GM21723 (cell line): ENCODE results near the gene MRPS34.

Experiments
- ATAC-seq: cut with Tn5 transposase; IDR thresholded peaks from one replicate; pipeline ENCODE4 v1.9.1; 2021; ENCODE audit warnings: mild to moderate bottlenecking, moderate library complexity; ENCODE audit not compliant: unreplicated experiment

Gene MRPS34

DNA sequence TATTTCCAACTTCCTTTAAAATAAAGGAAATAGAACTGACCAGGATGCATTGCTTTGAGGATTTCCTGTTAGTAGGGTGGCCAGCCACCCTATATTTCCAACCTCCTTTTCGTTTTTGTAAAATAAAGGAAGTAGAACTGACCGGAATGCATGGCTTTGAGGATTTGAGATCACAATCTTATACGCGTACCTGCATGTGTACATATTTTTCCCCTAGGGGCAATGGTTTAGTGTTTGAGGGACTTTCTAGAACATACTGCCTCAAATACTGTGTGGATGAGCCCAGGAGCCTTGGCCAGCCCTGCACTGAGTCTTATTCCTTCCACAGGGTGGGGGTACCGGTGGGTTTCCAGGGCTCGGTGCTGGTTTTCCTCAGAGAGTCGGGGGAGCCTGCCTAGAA, 41.3 kb downstream of the MRPS34 start:
- no peak for ATAC-seq

DNA sequence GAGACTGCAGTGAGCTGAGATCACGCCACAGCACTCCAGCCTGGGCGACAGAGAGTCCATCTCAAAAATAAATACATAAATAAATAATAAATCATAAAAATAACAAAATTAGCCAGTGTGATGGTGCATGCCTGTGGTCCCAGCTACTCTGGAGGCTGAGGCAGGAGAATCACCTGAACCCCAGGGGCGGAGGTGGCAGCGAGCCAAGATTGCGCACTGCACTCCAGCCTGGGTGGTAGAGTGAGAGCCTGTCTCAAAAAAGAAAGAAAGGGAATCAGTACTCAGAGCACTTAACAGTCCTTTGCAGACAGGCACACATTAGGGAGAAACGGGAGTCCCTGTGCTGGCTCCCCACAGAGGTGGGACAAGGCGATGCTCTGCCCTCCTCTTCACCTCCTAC, 41.9 kb downstream of the MRPS34 start:
- ATAC-seq = no peak

DNA sequence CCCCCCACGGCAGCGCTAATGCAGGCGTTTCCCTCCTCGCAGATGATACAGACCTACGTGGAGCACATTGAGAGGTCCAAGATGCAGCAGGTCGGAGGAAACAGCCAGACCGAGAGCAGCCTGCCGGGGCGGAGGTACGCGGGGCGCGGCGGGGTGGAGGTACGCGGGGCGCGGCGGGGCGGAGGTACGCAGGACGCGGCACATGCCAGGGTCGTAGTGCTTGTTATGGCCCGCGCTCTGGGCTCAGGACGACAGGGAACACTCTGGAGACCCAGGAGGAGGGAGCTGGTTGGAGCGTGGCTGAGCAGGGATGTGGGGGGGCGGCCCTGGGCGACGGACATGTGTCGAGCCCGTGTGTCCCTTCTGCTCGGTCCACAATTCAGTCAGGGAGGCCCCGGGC, 43.5 kb downstream of the MRPS34 start:
- ATAC-seq = no peak

DNA sequence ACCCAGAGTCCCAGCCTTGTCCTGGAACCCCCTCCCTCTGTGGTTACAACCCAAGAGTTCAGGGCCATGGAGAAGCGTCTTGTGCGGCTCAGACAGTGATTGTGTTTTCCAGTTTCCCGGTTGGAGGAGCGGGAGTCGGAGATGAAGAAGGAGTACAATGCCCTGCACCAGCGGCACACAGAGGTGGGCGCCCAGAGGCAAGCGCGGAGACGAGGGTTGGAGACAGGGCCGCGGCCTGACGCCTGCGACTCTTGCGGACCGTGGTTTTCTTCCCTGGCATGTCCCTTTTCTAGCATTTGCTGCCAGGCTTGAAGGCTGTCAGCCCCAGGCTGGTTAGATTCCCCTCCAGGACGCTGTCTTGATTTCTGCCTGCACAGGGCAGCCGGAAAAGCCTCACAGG, 43.9 kb downstream of the MRPS34 start:
- no peak for ATAC-seq

DNA sequence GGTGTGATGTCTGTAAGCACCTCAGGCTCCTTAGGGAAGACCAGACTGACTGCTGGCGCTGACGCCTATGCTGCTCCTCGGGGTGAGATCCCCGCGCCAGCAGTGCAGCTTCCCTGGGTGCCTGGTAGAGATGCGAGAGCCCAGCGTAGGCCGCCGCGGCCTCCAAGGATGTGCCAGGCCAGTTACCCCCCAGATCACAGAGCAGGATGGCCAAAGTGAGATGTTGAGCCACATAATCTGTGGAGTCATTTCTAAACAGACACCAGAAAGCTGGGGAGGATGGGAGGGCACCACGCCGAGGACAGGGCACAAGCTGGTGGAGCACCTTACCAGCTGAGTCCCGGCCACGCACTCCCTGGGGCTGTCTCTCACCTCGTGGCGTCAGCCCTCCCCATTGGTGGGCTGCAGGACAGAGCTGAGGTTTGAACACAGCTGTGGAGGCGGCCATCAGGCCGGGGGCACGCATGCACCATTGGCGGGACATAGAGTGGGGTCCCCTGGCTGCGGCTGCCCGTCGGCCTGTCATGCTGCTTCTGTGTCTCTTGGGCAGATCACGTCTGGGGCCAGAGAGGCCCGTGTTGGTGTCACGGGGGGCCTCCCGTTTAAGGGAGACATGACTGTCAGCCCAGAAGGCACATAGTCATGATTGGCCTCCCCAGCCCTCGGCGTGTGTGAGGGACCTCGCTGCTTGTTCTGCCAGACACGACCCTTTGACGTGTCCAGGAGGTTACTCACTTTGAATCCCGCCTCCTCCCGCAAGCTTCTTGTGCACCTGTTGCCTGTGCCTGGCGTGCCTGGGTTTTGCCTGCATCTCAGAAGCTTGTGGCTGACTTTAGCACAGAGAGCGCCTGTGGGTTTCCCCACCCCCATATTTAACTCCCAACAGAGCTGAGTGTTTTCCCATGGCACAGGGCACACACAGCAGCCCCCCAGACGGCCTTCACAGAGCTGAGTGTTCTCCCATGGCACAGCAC, 45.0 kb downstream of the MRPS34 start:
- ATAC-seq = no peak

DNA sequence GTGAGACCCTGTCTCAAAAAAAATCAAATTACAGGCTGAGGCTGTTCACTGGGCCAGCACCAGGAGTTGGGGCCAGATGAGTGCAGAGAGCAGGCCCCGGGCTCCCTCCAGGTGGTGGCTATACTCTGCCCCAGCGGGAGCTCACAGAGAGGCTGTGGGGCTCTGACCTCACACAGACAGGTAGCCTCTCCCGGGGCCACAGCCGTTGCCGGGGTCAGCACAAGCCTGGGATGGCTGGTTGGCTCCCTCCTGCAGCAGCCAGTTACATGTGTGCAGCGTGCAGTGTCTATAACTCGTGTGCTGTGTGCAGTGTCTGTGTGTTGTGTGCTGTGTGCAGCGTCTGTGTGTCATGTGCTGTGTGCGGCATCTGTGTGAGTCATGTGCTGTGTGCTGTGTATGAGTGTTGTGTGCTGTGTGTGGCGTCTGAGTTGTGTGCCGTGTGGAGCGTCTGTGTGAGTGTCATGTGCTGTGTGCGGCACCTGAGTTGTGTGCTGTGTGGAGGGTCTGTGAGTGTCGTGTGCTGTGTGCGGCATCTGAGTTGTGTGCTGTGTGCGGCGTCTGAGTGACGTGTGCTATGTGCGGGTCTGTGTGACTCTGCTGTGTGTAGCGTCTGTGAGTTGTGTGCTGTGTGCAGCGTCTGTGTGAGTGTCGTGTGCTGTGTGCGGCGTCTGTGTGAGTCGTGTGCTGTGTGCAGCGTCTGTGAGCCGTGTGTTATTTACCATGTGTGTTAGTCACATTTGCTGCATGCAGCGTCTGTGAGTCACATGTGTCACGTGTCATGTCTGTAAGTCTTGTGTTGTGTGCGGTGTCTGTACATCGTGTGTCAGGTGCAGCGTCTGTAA, 46.1 kb downstream of the MRPS34 start:
- no peak for ATAC-seq

DNA sequence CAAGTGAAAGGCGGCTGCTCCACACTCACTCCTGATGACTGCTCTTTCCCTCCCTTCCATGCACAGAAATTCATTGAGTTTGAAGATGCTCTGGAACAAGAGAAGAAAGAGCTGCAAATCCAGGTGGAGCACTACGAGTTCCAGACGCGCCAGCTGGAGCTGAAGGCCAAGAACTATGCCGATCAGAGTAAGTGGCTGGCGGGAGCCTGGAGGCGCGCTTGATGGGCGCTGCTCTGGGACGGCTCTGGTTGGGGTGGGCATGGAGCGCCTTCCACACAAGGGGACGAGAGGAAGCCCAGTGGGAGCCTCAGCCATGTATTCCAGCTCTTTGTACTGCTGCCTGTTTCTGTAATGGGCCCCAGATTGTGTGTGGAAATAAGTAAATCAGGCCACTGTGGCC, 48.4 kb downstream of the MRPS34 start:
- no peak for ATAC-seq

DNA sequence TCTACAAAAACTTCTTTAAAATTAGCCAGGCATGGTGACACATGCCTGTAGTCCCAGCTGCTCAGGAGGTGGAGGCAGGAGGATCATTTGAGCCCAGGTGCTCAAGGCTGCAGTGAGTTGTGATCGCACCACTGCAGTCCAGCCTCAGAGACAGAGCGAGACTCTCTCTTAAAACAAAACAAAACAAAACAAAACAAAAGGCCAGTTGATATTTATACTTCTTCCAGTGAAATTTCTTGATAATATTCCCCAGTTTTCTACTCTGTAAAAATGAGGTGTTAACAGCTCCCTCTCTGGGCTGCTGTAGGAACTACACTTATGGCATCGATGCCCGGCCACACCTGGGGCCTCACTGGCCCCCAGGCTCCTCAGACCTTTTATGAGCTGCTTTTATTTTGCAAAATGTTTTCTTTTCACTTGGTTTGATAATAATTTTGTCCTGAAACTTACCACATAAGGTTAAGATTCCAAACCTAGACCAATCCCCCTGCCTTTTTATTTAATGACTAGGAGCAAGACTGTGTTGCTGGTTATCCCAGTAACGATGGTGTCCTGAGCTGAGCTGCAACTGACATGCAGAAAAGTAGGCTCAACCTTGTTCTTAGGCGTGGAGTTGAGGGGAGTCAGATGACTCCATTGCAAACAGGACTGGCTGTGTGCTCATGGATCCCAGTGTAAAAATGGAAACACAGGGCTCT, 49.3 kb downstream of the MRPS34 start:
- ATAC-seq = no peak
